Left lung (tissue), 10 donors: ENCODE measurements around the gene AGO4. TPM values are rescaled to one million over a fixed set of nuclear protein-coding genes. Genes with fewer than 3 reads are reported as not detected.

Experiments
- ATAC-seq: fragments of 200-7000 bp; cut with Tn5 transposase; one replicate; pipeline ENCODE4 v1.9.1; 2020; ENCODE audit warnings: moderate library complexity
- DNase-seq, 4 donors: peaks; one replicate each; pipeline ENCODE4 v3.0.0-alpha.2; 2013 to 2020
- H3K27ac ChIP-seq, 2 donors: fragments of 200-600 bp; sonication (generic) in 1 of 2; one replicate each; pipeline versions ENCODE4 v1.5.0 to v1.8.0; 2020 to 2021
- H3K27me3 ChIP-seq, 2 donors: fragments of 200-600 bp; sonication (generic) in 1 of 2; one replicate each; pipeline versions ENCODE4 v1.5.0 to v1.8.0; 2020 to 2021
- H3K36me3 ChIP-seq, 2 donors: fragments of 200-600 bp; sonication (generic) in 1 of 2; one replicate each; pipeline versions ENCODE4 v1.5.0 to v1.8.0; 2020 to 2021
- H3K4me1 ChIP-seq, 2 donors: fragments of 200-600 bp; one replicate each; pipeline ENCODE4 v1.8.0; 2021
- H3K4me3 ChIP-seq, 2 donors: fragments of 200-600 bp; sonication (generic) in 1 of 2; one replicate each; pipeline versions ENCODE4 v1.5.0 to v1.8.0; 2020 to 2021; ENCODE audit warnings: mild to moderate bottlenecking in 1 of 2
- H3K9me3 ChIP-seq, 2 donors: fragments of 200-600 bp; sonication (generic) in 1 of 2; one replicate each; pipeline versions ENCODE4 v1.5.0 to v1.8.0; 2020 to 2021
- intact Hi-C, 2 donors: fragments of 100-400 bp; cut with DNase I; formaldehyde crosslinking; loops; one replicate each; pipeline versions ENCODE4 v1.11.2 to v1.14.2; 2022
- polyA plus RNA-seq, 6 donors: library from polyadenylated mRNA; unstranded; fragments of 120-200 nt; gene quantifications; one replicate each; pipeline ENCODE4 v1.2.1, GENCODE V29; 2013; ENCODE audit not compliant: insufficient read length in 6 of 6
- total RNA-seq, 2 donors: library from RNA; stranded (reverse); fragmentation: NEBNext Ultra II Directional; extraction: Animal tissue kit (Norgen Biotek cat#: 25700); gene quantifications; one replicate each; pipeline ENCODE4 v1.2.1, GENCODE V29; 2021
- TF ChIP-seq, protein P1 (sequence below), 2 donors: fragments of 200-600 bp; sonication (generic) in 1 of 2; IDR thresholded peaks; one replicate each; pipeline versions ENCODE4 v1.5.0 to v1.8.0; 2021; ENCODE audit warnings: antibody characterized with exemption in 2 of 2
- donor health status: DM: no; HTN: yes; CAD: no.
- donor health status: DM: no; HTN: no; CAD: no.

The AGO4 gene
- total and polyA plus RNA-seq, 8 donors: 16.9 to 39.1 (median 34.8) TPM

DNA sequence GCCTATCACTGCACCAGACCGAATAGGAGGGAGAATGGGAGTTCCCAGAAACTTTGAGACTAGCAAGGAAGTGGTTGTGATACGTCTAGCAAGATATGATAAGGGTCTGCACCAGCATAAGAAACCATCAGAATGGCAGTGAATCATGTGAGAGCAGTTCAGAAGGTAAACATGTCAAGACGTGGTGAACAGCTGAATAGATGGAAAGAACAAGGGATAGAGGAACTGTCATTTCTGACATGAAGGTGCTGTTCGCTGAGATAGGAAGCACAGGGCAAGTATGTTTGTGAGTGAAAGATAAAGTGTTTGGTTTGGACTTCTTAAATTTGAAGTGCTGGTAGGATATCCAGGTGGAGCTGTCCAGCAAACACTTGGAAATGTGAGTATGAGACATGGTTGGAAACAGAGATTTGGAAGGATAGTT lies 74.0 kb downstream of the AGO4 start:
- H3K27ac ChIP-seq: no peak overlapping the region
- TF ChIP-seq, protein P1, sequence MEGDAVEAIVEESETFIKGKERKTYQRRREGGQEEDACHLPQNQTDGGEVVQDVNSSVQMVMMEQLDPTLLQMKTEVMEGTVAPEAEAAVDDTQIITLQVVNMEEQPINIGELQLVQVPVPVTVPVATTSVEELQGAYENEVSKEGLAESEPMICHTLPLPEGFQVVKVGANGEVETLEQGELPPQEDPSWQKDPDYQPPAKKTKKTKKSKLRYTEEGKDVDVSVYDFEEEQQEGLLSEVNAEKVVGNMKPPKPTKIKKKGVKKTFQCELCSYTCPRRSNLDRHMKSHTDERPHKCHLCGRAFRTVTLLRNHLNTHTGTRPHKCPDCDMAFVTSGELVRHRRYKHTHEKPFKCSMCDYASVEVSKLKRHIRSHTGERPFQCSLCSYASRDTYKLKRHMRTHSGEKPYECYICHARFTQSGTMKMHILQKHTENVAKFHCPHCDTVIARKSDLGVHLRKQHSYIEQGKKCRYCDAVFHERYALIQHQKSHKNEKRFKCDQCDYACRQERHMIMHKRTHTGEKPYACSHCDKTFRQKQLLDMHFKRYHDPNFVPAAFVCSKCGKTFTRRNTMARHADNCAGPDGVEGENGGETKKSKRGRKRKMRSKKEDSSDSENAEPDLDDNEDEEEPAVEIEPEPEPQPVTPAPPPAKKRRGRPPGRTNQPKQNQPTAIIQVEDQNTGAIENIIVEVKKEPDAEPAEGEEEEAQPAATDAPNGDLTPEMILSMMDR (IDR thresholded peaks at IDR 0.05): no peak
- intact Hi-C loops: no loop called here
- H3K27me3 ChIP-seq: no peaks in the 10 kb centered on the region
- DNase-seq (no peak), ATAC-seq (no peak)
- H3K9me3 ChIP-seq: no peaks in the 10 kb centered on the region
- no peak overlapping the region for H3K4me3 ChIP-seq
- peaks cover 0 to 39% of the 10 kb centered on the region in 2 donors for H3K4me1 ChIP-seq
- no peaks in the 10 kb centered on the region for H3K36me3 ChIP-seq

GRCh38 chr1:35882586-35882944 lies 74.7 kb downstream of the AGO4 start:
- no peaks in the 10 kb centered on the region for H3K27me3 ChIP-seq
- TF ChIP-seq, protein P1 (IDR thresholded peaks at IDR 0.05): no peak
- H3K9me3 ChIP-seq: no peaks in the 10 kb centered on the region
- ATAC-seq: no peak
- H3K27ac ChIP-seq: peak overlapping the region in 1 of 2 donors; percentile 76
- peaks cover 0 to 46% of the 10 kb centered on the region in 2 donors for H3K4me1 ChIP-seq
- no peak for DNase-seq
- intact Hi-C loops: no loop called here
- no peaks in the 10 kb centered on the region for H3K36me3 ChIP-seq
- peak overlapping the region in 1 of 2 donors; percentile 80 for H3K4me3 ChIP-seq

- TF ChIP-seq, protein P1 (IDR thresholded peaks at IDR 0.05): peak; percentile 97 to 99
- Histone ChIP-seq H3K4me1 (peaks cover 0 to 51% of the 10 kb centered on the region in 2 donors), H3K27me3 (no peaks in the 10 kb centered on the region), H3K9me3 (no peaks in the 10 kb centered on the region), H3K4me3 (peak within 1 kb of the TSS; percentile 80 to 98), H3K27ac (peak within 1 kb of the TSS; percentile 37 to 76), H3K36me3 (no peaks in the 10 kb centered on the region)
- ATAC-seq: peak; percentile 98
- intact Hi-C loops: no loop called here
- DNase-seq: peak; percentile 87 to 99 (median 96)
Observed at GRCh38 chr1:35882945-35883634, 75.3 kb downstream of the AGO4 start, which contains the start of gene AGO1. TSS of gene AGO1 (plus strand) at chr1:35883209. CDS start at chr1:35883422, 213 bp downstream.

GRCh38 chr1:35883635-35884101 lies 75.9 kb downstream of the AGO4 start:
- H3K27ac ChIP-seq: peak overlapping the region; percentile 37 to 76
- TF ChIP-seq, protein P1 (IDR thresholded peaks at IDR 0.05): no peak
- ATAC-seq (peak; percentile 42), DNase-seq (peak; percentile 37 to 82 (median 60))
- peak overlapping the region; percentile 80 to 98 for H3K4me3 ChIP-seq
- no peaks in the 10 kb centered on the region for H3K9me3 ChIP-seq
- peaks cover 0 to 55% of the 10 kb centered on the region in 2 donors for H3K4me1 ChIP-seq
- peaks cover 0 to 6% of the 10 kb centered on the region in 2 donors for H3K36me3 ChIP-seq
- intact Hi-C loops: no loop called here
- H3K27me3 ChIP-seq: no peaks in the 10 kb centered on the region

- Histone ChIP-seq H3K27ac (no peak overlapping the region), H3K9me3 (no peaks in the 10 kb centered on the region), H3K4me1 (peaks cover 0 to 55% of the 10 kb centered on the region in 2 donors), H3K36me3 (peaks cover 0 to 18% of the 10 kb centered on the region in 2 donors), H3K27me3 (no peaks in the 10 kb centered on the region), H3K4me3 (no peak overlapping the region)
- TF ChIP-seq, protein P1 (IDR thresholded peaks at IDR 0.05): no peak
- intact Hi-C loops: no loop called here
- ATAC-seq (no peak), DNase-seq (no peak)
Observed at GRCh38 chr1:35884934-35885333, 77.1 kb downstream of the AGO4 start.
